ENCODE measurements around the gene CLASP2.

DNA sequence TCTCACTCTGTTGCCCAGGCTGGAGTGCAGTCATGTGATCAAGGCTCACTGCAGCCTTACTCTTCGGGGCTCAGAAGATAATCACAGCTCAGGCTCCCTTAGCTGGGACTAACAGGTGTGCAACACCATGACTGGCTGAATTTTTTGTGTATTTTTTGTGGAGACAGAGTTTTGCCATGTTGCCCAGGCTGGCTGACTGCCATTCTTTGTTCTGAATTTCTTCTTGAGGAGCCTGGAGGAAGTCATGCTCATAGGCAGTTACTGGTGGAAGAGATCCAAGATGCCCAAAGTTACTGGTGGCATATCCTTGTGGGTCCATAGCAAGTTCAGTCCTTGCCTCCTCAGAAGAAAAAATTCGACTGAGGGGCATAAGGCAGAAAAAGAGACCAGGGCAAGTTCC lies 261.3 kb downstream of the CLASP2 start:
- TF ChIP-seq, protein P1, sequence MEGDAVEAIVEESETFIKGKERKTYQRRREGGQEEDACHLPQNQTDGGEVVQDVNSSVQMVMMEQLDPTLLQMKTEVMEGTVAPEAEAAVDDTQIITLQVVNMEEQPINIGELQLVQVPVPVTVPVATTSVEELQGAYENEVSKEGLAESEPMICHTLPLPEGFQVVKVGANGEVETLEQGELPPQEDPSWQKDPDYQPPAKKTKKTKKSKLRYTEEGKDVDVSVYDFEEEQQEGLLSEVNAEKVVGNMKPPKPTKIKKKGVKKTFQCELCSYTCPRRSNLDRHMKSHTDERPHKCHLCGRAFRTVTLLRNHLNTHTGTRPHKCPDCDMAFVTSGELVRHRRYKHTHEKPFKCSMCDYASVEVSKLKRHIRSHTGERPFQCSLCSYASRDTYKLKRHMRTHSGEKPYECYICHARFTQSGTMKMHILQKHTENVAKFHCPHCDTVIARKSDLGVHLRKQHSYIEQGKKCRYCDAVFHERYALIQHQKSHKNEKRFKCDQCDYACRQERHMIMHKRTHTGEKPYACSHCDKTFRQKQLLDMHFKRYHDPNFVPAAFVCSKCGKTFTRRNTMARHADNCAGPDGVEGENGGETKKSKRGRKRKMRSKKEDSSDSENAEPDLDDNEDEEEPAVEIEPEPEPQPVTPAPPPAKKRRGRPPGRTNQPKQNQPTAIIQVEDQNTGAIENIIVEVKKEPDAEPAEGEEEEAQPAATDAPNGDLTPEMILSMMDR (IDR thresholded peaks at IDR 0.05; ENCODE audit: borderline replicate concordance, extremely low read depth, low read length, poor library complexity, severe bottlenecking) = no peak
- TF ChIP-seq EZH2 (IDR thresholded peaks at IDR 0.05; ENCODE audit: borderline replicate concordance, low read depth, low read length, severe bottlenecking) = no peak

Measured in DND-41 (cell line).